CD14-positive monocyte (primary cell): ENCODE results near the gene ZBED4. TPM values are rescaled to one million over a fixed set of nuclear protein-coding genes. Genes with fewer than 3 reads are reported as not detected.

Experiments used
- DNase-seq, 3 donors: peaks; one replicate each; pipeline ENCODE4 v3.0.0-alpha.2; 2011 to 2022
- H2AFZ ChIP-seq: 2 replicates; pipeline ENCODE4 v1.6.0; 2012; ENCODE audit warnings: mild to moderate bottlenecking, low read depth, low read length, inconsistent platforms; ENCODE audit not compliant: insufficient read depth, poor library complexity, severe bottlenecking
- H3K27ac ChIP-seq, 2 donors: 1 replicate in 1 of 2; 2 replicates in 1 of 2; pipeline ENCODE4 v1.5.1; 2012 to 2013; ENCODE audit warnings: low read length in 2 of 2, control low read depth in 1 of 2, inconsistent platforms in 1 of 2, low read depth in 1 of 2, mild to moderate bottlenecking in 1 of 2
- H3K27me3 ChIP-seq, 2 donors: one replicate each; pipeline versions ENCODE4 v1.6.0 to v1.6.1; 2011 to 2013; ENCODE audit warnings: low read length in 2 of 2; ENCODE audit not compliant: control insufficient read depth in 2 of 2, insufficient read depth in 2 of 2
- H3K36me3 ChIP-seq, 2 donors: replicated peaks in 1 of 2; 1 replicate in 1 of 2; 2 replicates in 1 of 2; pipeline versions ENCODE4 v1.5.1 to v1.6.1; 2012 to 2013; ENCODE audit warnings: low read length in 2 of 2, control low read depth in 1 of 2, inconsistent platforms in 1 of 2, mild to moderate bottlenecking in 1 of 2; ENCODE audit not compliant: insufficient read depth in 2 of 2, control insufficient read depth in 1 of 2
- H3K4me1 ChIP-seq, 2 donors: 1 replicate in 1 of 2; 2 replicates in 1 of 2; pipeline versions ENCODE4 v1.5.1 to v1.6.1; 2012 to 2013; ENCODE audit warnings: low read length in 2 of 2, control low read depth in 1 of 2, inconsistent platforms in 1 of 2, mild to moderate bottlenecking in 1 of 2, moderate library complexity in 1 of 2; ENCODE audit not compliant: insufficient read depth in 2 of 2, control insufficient read depth in 1 of 2
- H3K4me2 ChIP-seq: replicated peaks from 2 replicates; pipeline ENCODE3; 2012; ENCODE audit warnings: low read length, moderate library complexity, mild to moderate bottlenecking; ENCODE audit not compliant: poor library complexity, severe bottlenecking; ENCODE audit errors: extremely low read depth
- H3K4me3 ChIP-seq, 3 experiments: fragments of 200-600 bp in 1 of 3; sonication (generic) in 1 of 3; replicated peaks in 1 of 3; 1 replicate in 2 of 3; 2 replicates in 1 of 3; pipeline ENCODE4 v1.5.1; 2011 to 2013; ENCODE audit warnings: low read length in 3 of 3, mild to moderate bottlenecking in 3 of 3, control low read depth in 2 of 3, low read depth in 2 of 3, inconsistent platforms in 1 of 3, moderate library complexity in 1 of 3
- H3K79me2 ChIP-seq: 2 replicates; pipeline ENCODE4 v1.6.0; 2012; ENCODE audit warnings: mild to moderate bottlenecking, control low read depth, inconsistent platforms, low read length, moderate library complexity; ENCODE audit not compliant: insufficient read depth
- H3K9ac ChIP-seq: 2 replicates; pipeline ENCODE4 v1.6.0; 2017; ENCODE audit warnings: low read length, mild to moderate bottlenecking; ENCODE audit not compliant: insufficient read depth, poor library complexity, severe bottlenecking
- H3K9me3 ChIP-seq, 2 donors: replicated peaks in 1 of 2; 1 replicate in 1 of 2; 2 replicates in 1 of 2; pipeline versions ENCODE4 v1.5.1 to v1.6.1; 2012 to 2013; ENCODE audit warnings: low read length in 2 of 2, control low read depth in 1 of 2; ENCODE audit not compliant: control insufficient read depth in 1 of 2, insufficient read depth in 1 of 2
- H4K20me1 ChIP-seq: 2 replicates; pipeline ENCODE4 v1.6.0; 2012; ENCODE audit warnings: mild to moderate bottlenecking, low read length, control low read depth, moderate library complexity; ENCODE audit not compliant: insufficient read depth
- H3K27ac Mint-ChIP-seq, 7 donors: one replicate each; pipeline ENCODE4 v1.8.0; 2020; ENCODE audit warnings: mild to moderate bottlenecking in 7 of 7, mixed read lengths in 7 of 7, moderate library complexity in 6 of 7, inconsistent platforms in 2 of 7
- H3K27me3 Mint-ChIP-seq, 3 donors: one replicate each; pipeline ENCODE4 v1.8.0; 2021 to 2022; ENCODE audit warnings: low read depth in 3 of 3, mild to moderate bottlenecking in 3 of 3, mixed read lengths in 3 of 3, moderate library complexity in 3 of 3, inconsistent platforms in 1 of 3
- H3K36me3 Mint-ChIP-seq, 2 donors: one replicate each; pipeline ENCODE4 v1.8.0; 2020; ENCODE audit warnings: mixed read lengths in 2 of 2, inconsistent platforms in 1 of 2, mild to moderate bottlenecking in 1 of 2
- H3K4me1 Mint-ChIP-seq: one replicate; pipeline ENCODE4 v1.8.0; 2020; ENCODE audit warnings: mild to moderate bottlenecking, mixed read lengths
- H3K4me3 Mint-ChIP-seq, 2 donors: one replicate each; pipeline ENCODE4 v1.8.0; 2020; ENCODE audit warnings: mild to moderate bottlenecking in 2 of 2, mixed read lengths in 2 of 2, moderate library complexity in 1 of 2
- H3K9me3 Mint-ChIP-seq, 7 donors: one replicate each; pipeline ENCODE4 v1.8.0; 2020 to 2022; ENCODE audit warnings: mixed read lengths in 7 of 7, mild to moderate bottlenecking in 6 of 7, moderate library complexity in 6 of 7, inconsistent platforms in 2 of 7
- CTCF ChIP-seq: fragments of 200-600 bp; IDR thresholded peaks from one replicate; pipeline ENCODE4 v1.8.0; 2022; ENCODE audit warnings: antibody characterized with exemption, mild to moderate bottlenecking
- WGBS: methylation state at CpG from one replicate; pipeline ENCODE4 v1.1.5; 2013; ENCODE audit warnings: missing lambda C conversion rate; ENCODE audit not compliant: insufficient coverage; 5-methylcytosine and 5-hydroxymethylcytosine counted together
- intact Hi-C, 2 donors: fragments of 100-400 bp; cut with micrococcal nuclease; formaldehyde crosslinking; loops; one replicate each; pipeline versions ENCODE4 v1.15.0 to v1.15.1; 2023
- polyA plus RNA-seq, 3 donors: library from polyadenylated mRNA; depleted of rRNA in 1 of 3; unstranded in 2 of 3; stranded (reverse) in 1 of 3; fragments of 300-500 nt in 2 of 3; fragments of >200 nt in 1 of 3; fragmentation: Illumina TruSeq in 2 of 3; gene quantifications; 1 replicate in 2 of 3; 2 replicates in 1 of 3; pipeline ENCODE4 v1.2.3, GENCODE V29; 2012 to 2021

The ZBED4 gene
- polyA plus RNA-seq, 3 donors: 3.8 to 8.2 (median 5.7) TPM

DNA sequence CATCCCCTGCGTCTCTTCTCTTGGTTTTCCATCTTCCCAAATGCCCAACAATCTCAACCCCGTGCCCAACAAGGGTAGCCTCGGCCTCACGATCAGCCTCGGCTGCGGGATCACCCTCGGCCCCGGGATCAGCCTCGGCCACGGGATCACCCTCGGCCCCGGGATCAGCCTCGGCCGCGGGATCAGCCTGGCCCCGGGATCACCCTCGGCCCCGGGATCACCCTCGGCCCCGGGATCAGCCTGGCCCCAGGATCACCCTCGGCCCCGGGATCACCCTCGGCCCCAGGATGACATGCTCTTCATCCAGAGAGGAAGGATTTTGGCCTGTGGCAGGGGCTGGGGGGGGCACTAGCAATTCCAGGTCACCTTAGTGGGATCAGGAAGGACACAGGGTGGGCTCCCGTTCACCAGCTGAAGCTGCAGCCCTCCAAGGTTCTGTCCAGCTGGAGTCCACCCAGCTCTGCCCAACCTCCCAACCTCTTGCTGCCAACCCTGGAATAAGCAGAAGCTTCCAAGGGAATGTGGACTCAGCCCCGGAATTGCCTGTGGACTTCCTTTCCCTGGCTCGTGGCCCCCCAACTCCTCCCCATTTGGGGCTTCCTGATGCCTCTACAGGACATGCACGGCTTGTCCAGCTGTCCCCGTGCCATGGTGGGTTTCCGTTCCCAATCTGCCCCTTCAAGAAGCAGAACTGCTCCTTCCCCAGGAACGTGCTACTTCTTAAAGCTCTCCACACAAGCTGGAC, 58.4 kb downstream of the ZBED4 start:
- Mint-ChIP-seq H3K27me3 (peaks cover 0 to 3% (median 2%) of the 10 kb centered on the region in 3 donors), H3K27ac (peak overlapping the region in 1 of 7 donors; percentile 2), H3K9me3 (no peaks in the 10 kb centered on the region), H3K4me3 (no peak overlapping the region), H3K36me3 (peaks cover 48 to 60% of the 10 kb centered on the region in 2 donors), H3K4me1 (peaks cover 5% of the 10 kb centered on the region)
- H3K9ac ChIP-seq: no peak overlapping the region
- no peak overlapping the region for H3K4me3 ChIP-seq
- H3K27ac ChIP-seq: no peak overlapping the region
- peaks cover 8% of the 10 kb centered on the region for H3K79me2 ChIP-seq
- H3K4me2 ChIP-seq: no peak overlapping the region
- peaks cover 2 to 3% of the 10 kb centered on the region in 2 donors for H3K4me1 ChIP-seq
- H3K27me3 ChIP-seq: no peaks in the 10 kb centered on the region
- H3K9me3 ChIP-seq: no peaks in the 10 kb centered on the region
- H2AFZ ChIP-seq: no peak overlapping the region
- intact Hi-C loops: no loop called here
- WGBS: 94% methylated on average over 24 of the region's 30 CpGs
- H4K20me1 ChIP-seq: no peaks in the 10 kb centered on the region
- DNase-seq: no peak
- peaks cover 36 to 62% of the 10 kb centered on the region in 2 donors for H3K36me3 ChIP-seq
- no peak for TF ChIP-seq CTCF

GRCh38 chr22:49913026-49913425, 59.4 kb downstream of the ZBED4 start:
- no peaks in the 10 kb centered on the region for H4K20me1 ChIP-seq
- Mint-ChIP-seq H3K27ac (no peak overlapping the region), H3K27me3 (peaks cover 0 to 3% (median 2%) of the 10 kb centered on the region in 3 donors), H3K4me3 (no peak overlapping the region), H3K36me3 (peaks cover 39 to 50% of the 10 kb centered on the region in 2 donors), H3K4me1 (peaks cover 12% of the 10 kb centered on the region), H3K9me3 (no peaks in the 10 kb centered on the region)
- 93% methylated on average over 10 of the region's 14 CpGs for WGBS
- peaks cover 28 to 52% of the 10 kb centered on the region in 2 donors for H3K36me3 ChIP-seq
- H3K27me3 ChIP-seq: no peaks in the 10 kb centered on the region
- H3K4me2 ChIP-seq: no peak overlapping the region
- H3K27ac ChIP-seq: no peak overlapping the region
- H3K79me2 ChIP-seq: peaks cover 14% of the 10 kb centered on the region
- peaks cover 11 to 12% of the 10 kb centered on the region in 2 donors for H3K4me1 ChIP-seq
- no peak overlapping the region for H2AFZ ChIP-seq
- H3K9me3 ChIP-seq: no peaks in the 10 kb centered on the region
- no peak for TF ChIP-seq CTCF
- DNase-seq: no peak
- intact Hi-C loops: no loop called here
- H3K9ac ChIP-seq: no peak overlapping the region
- no peak overlapping the region for H3K4me3 ChIP-seq
